Tibial nerve (tissue), 4 donors: ENCODE measurements around the gene CNGA1. TPM values are rescaled to one million over a fixed set of nuclear protein-coding genes. Genes with fewer than 3 reads are reported as not detected.

ENCODE experiments used
- DNase-seq, 2 donors: peaks; one replicate each; pipeline ENCODE4 v3.0.0-alpha.2; 2019; ENCODE audit warnings: low spot score in 2 of 2
- H3K27ac ChIP-seq, 4 donors: fragments of 200-600 bp; sonication (generic) in 3 of 4; one replicate each; pipeline ENCODE4 v1.5.1; 2017 to 2019; ENCODE audit warnings: mild to moderate bottlenecking in 1 of 4
- H3K27me3 ChIP-seq, 2 donors: fragments of 200-600 bp; sonication (generic) in 1 of 2; one replicate each; pipeline versions ENCODE4 v1.5.1 to v1.6.0; 2017 to 2019
- H3K36me3 ChIP-seq, 3 donors: fragments of 200-600 bp; sonication (generic); one replicate each; pipeline ENCODE4 v1.5.1; 2018 to 2019
- H3K4me1 ChIP-seq, 4 donors: fragments of 200-600 bp; sonication (generic) in 3 of 4; one replicate each; pipeline ENCODE4 v1.5.1; 2017 to 2019
- H3K4me3 ChIP-seq, 4 donors: fragments of 200-600 bp; sonication (generic) in 3 of 4; one replicate each; pipeline ENCODE4 v1.5.1; 2017 to 2019; ENCODE audit warnings: mild to moderate bottlenecking in 1 of 4, moderate library complexity in 1 of 4
- H3K9me3 ChIP-seq, 4 donors: fragments of 200-600 bp; sonication (generic) in 3 of 4; one replicate each; pipeline ENCODE4 v1.5.1; 2017 to 2019
- CTCF ChIP-seq, 5 experiments: fragments of 200-600 bp in 3 of 5; fragments of 450-650 bp in 2 of 5; sonication (generic) in 3 of 5; IDR thresholded peaks; one replicate each; pipeline ENCODE4 v1.5.1; 2016 to 2019; ENCODE audit warnings: antibody characterized with exemption in 5 of 5, mild to moderate bottlenecking in 3 of 5, moderate library complexity in 2 of 5
- EP300 ChIP-seq, 2 donors: sonication (generic); formaldehyde crosslinking; IDR thresholded peaks; one replicate each; pipeline ENCODE4 v1.6.1; 2017; ENCODE audit warnings: antibody characterized with exemption in 2 of 2, mild to moderate bottlenecking in 1 of 2
- POLR2A ChIP-seq, 2 donors: fragments of 450-650 bp; IDR thresholded peaks; one replicate each; pipeline ENCODE4 v1.6.1; 2017; ENCODE audit warnings: antibody characterized with exemption in 2 of 2, mild to moderate bottlenecking in 2 of 2, moderate library complexity in 2 of 2
- WGBS, 2 donors: methylation state at CpG; one replicate each; pipeline ENCODE4 v1.1.5; 2018; 5-methylcytosine and 5-hydroxymethylcytosine counted together
- total RNA-seq, 4 donors: library from RNA; depleted of rRNA; stranded (reverse); fragments of >200 nt; gene quantifications; one replicate each; pipeline ENCODE4 v1.1.0, GENCODE V29; 2016

CNGA1 gene
- total RNA-seq, 4 donors from 2014 or later = 4.1 to 7.2 (median 4.7) TPM

GRCh38 chr4:48022192-48022799 lies 5.8 kb upstream of the CNGA1 start:
- 21 to 44% methylated on average over 3 of the region's 3 CpGs for WGBS, 2 donors
- peak in 1 of 2 donors; percentile 46 for TF ChIP-seq EP300 (IDR thresholded peaks at IDR 0.05)
- TF ChIP-seq CTCF (IDR thresholded peaks at IDR 0.05) = no peak
- no peaks in the 10 kb centered on the region for H3K36me3 ChIP-seq
- peak overlapping the region in 3 of 4 donors; percentile 24 to 87 (median 87) for H3K27ac ChIP-seq
- H3K4me1 ChIP-seq = peaks cover 0 to 19% (median 1%) of the 10 kb centered on the region in 4 donors
- no peaks in the 10 kb centered on the region for H3K27me3 ChIP-seq
- no peak for DNase-seq
- H3K9me3 ChIP-seq = no peaks in the 10 kb centered on the region
- no peak overlapping the region for H3K4me3 ChIP-seq

GRCh38 chr4:48021100-48021499 lies 4.6 kb upstream of the CNGA1 start:
- no peak for TF ChIP-seq CTCF (IDR thresholded peaks at IDR 0.05)
- TF ChIP-seq EP300 (IDR thresholded peaks at IDR 0.05) = no peak
- no peak for TF ChIP-seq POLR2A (IDR thresholded peaks at IDR 0.05)
- H3K4me1 ChIP-seq = peaks cover 0 to 30% (median 2%) of the 10 kb centered on the region in 4 donors
- no peaks in the 10 kb centered on the region for H3K36me3 ChIP-seq
- H3K27me3 ChIP-seq = no peaks in the 10 kb centered on the region
- no peak overlapping the region for H3K4me3 ChIP-seq
- no peak for DNase-seq
- H3K9me3 ChIP-seq = no peaks in the 10 kb centered on the region
- WGBS, 2 donors = 45 to 100% methylated on average over 1 of the region's 1 CpG
- H3K27ac ChIP-seq = peak overlapping the region in 2 of 4 donors; percentile 87

GRCh38 chr4:48018112-48018511 lies 1.6 kb upstream of the CNGA1 start:
- H3K9me3 ChIP-seq = no peaks in the 10 kb centered on the region
- H3K36me3 ChIP-seq = no peaks in the 10 kb centered on the region
- no peaks in the 10 kb centered on the region for H3K27me3 ChIP-seq
- TF ChIP-seq POLR2A (IDR thresholded peaks at IDR 0.05) (no peak), CTCF (IDR thresholded peaks at IDR 0.05) (no peak), EP300 (IDR thresholded peaks at IDR 0.05) (no peak)
- DNase-seq = no peak
- H3K4me1 ChIP-seq = peaks cover 0 to 19% (median 4%) of the 10 kb centered on the region in 4 donors
- peak overlapping the region in 2 of 4 donors; percentile 12 to 88 for H3K27ac ChIP-seq
- no peak overlapping the region for H3K4me3 ChIP-seq
- 74 to 79% methylated on average over 2 of the region's 2 CpGs for WGBS, 2 donors

- TF ChIP-seq CTCF (IDR thresholded peaks at IDR 0.05) = no peak
- TF ChIP-seq EP300 (IDR thresholded peaks at IDR 0.05) = peak in 1 of 2 donors; percentile 68
- no peak for TF ChIP-seq POLR2A (IDR thresholded peaks at IDR 0.05)
- Histone ChIP-seq H3K27me3 (no peaks in the 10 kb centered on the region), H3K36me3 (no peaks in the 10 kb centered on the region), H3K4me3 (peak overlapping the region; percentile 65 to 71 (median 68)), H3K9me3 (no peaks in the 10 kb centered on the region), H3K4me1 (peaks cover 0 to 19% (median 4%) of the 10 kb centered on the region in 4 donors), H3K27ac (peak overlapping the region; percentile 69 to 88 (median 81))
- DNase-seq = peak in 1 of 2 donors; percentile 9
- WGBS, 2 donors = 0 to 1% methylated on average over 20 to 26 of the region's 35 CpGs
Observed at GRCh38 chr4:48017108-48017571, 659 bp upstream of the CNGA1 start.

GRCh38 chr4:48015678-48016077 lies 803 bp downstream of the CNGA1 start:
- peaks cover 0 to 19% (median 2%) of the 10 kb centered on the region in 4 donors for H3K4me1 ChIP-seq
- H3K36me3 ChIP-seq = peaks cover 0 to 1% (median 0%) of the 10 kb centered on the region in 3 donors
- H3K27ac ChIP-seq = peak overlapping the region in 3 of 4 donors; percentile 69 to 88 (median 83)
- H3K9me3 ChIP-seq = no peaks in the 10 kb centered on the region
- no peaks in the 10 kb centered on the region for H3K27me3 ChIP-seq
- TF ChIP-seq CTCF (IDR thresholded peaks at IDR 0.05) (no peak), EP300 (IDR thresholded peaks at IDR 0.05) (no peak), POLR2A (IDR thresholded peaks at IDR 0.05) (no peak)
- H3K4me3 ChIP-seq = peak overlapping the region in 1 of 4 donors; percentile 67
- 89 to 92% methylated on average over 5 of the region's 5 CpGs for WGBS, 2 donors
- DNase-seq = no peak
